Activated CD4-positive, alpha-beta memory T cell treated with anti-CD3 and anti-CD28 coated beads for 36 hours (primary cell): ENCODE results near the gene SNAI3. TPM values are rescaled to one million over a fixed set of nuclear protein-coding genes. Genes with fewer than 3 reads are reported as not detected.

ENCODE experiments used
- CTCF ChIA-PET: fragments of 350-600 bp; sonication (Branson Sonifier 250); formaldehyde crosslinking; loops from one replicate; lab custom pipeline; 2021; ENCODE audit warnings: antibody characterized with exemption, inconsistent platforms; lab: Charles Lee
- POLR2A ChIA-PET: fragments of 350-600 bp; sonication (Branson Sonifier 250); formaldehyde crosslinking; loops from one replicate; lab custom pipeline; 2021; ENCODE audit warnings: antibody characterized with exemption; lab: Charles Lee
- DNase-seq: peaks from one replicate; pipeline ENCODE4 v3.0.0-alpha.2; 2020
- H3K27ac Mint-ChIP-seq: one replicate; pipeline ENCODE4 v1.8.0; 2021; ENCODE audit warnings: mixed read lengths
- H3K27me3 Mint-ChIP-seq: one replicate; pipeline ENCODE4 v1.8.0; 2021; ENCODE audit warnings: mixed read lengths
- H3K36me3 Mint-ChIP-seq: one replicate; pipeline ENCODE4 v1.8.0; 2021; ENCODE audit warnings: mixed read lengths
- H3K4me1 Mint-ChIP-seq: one replicate; pipeline ENCODE4 v1.8.0; 2021; ENCODE audit warnings: low read depth, mixed read lengths
- H3K4me3 Mint-ChIP-seq: one replicate; pipeline ENCODE4 v1.8.0; 2021; ENCODE audit warnings: mild to moderate bottlenecking, mixed read lengths
- H3K9me3 Mint-ChIP-seq: one replicate; pipeline ENCODE4 v1.8.0; 2021; ENCODE audit warnings: mixed read lengths
- intact Hi-C: fragments of 100-400 bp; cut with micrococcal nuclease; formaldehyde crosslinking; loops from one replicate; pipeline ENCODE4 v1.15.1; 2023
- total RNA-seq, 2 experiments: library from RNA; stranded (reverse); gene quantifications; one replicate each; pipeline ENCODE4 v1.2.3, GENCODE V29; 2021

The SNAI3 gene
- total RNA-seq, 2 experiments from 2014 or later = 5.5 to 5.8 TPM

- ChIA-PET CTCF (no interaction called here), POLR2A (no interaction called here)
- peaks cover 3% of the 10 kb centered on the region for H3K9me3 Mint-ChIP-seq
- peaks cover 23% of the 10 kb centered on the region for H3K27me3 Mint-ChIP-seq
- H3K36me3 Mint-ChIP-seq = peaks cover 6% of the 10 kb centered on the region
- no peak overlapping the region for H3K27ac Mint-ChIP-seq
- no peak for DNase-seq
- H3K4me3 Mint-ChIP-seq = no peak overlapping the region
- H3K4me1 Mint-ChIP-seq = peaks cover 38% of the 10 kb centered on the region
- intact Hi-C loops = no loop called here
Observed at GRCh38 chr16:88640498-88641247, 45.6 kb downstream of the SNAI3 start.

- peaks cover 26% of the 10 kb centered on the region for H3K27me3 Mint-ChIP-seq
- no peak overlapping the region for H3K27ac Mint-ChIP-seq
- H3K9me3 Mint-ChIP-seq = peaks cover 3% of the 10 kb centered on the region
- peaks cover 41% of the 10 kb centered on the region for H3K4me1 Mint-ChIP-seq
- peaks cover 6% of the 10 kb centered on the region for H3K36me3 Mint-ChIP-seq
- DNase-seq = no peak
- intact Hi-C loops = no loop called here
- H3K4me3 Mint-ChIP-seq = no peak overlapping the region
- POLR2A ChIA-PET = no interaction called here
- CTCF ChIA-PET = interaction anchor here (1.1 kb wide), 1 partner anchor 40 kb away, joined by 6 read pairs; no protein-coding TSS in a partner anchor
Observed at GRCh38 chr16:88640039-88640495, 46.2 kb downstream of the SNAI3 start.

GRCh38 chr16:88639231-88640038 lies 46.9 kb downstream of the SNAI3 start:
- H3K27me3 Mint-ChIP-seq = peaks cover 26% of the 10 kb centered on the region
- POLR2A ChIA-PET = interaction anchor here (1.0 kb wide), 1 partner anchor 20 kb away, joined by 3 read pairs; no protein-coding TSS in a partner anchor
- CTCF ChIA-PET = interaction anchor here (1.1 to 1.3 kb wide), 2 partner anchors 20 to 41 kb away, joined by 3 to 6 read pairs; no protein-coding TSS in a partner anchor
- H3K9me3 Mint-ChIP-seq = peaks cover 3% of the 10 kb centered on the region
- H3K4me1 Mint-ChIP-seq = peaks cover 43% of the 10 kb centered on the region
- no peak overlapping the region for H3K27ac Mint-ChIP-seq
- DNase-seq = no peak
- intact Hi-C loops = loop anchor here (10.0 kb wide), 1 partner anchor 45 kb away; the partner anchor contains the start of gene SNAI3
- peaks cover 6% of the 10 kb centered on the region for H3K36me3 Mint-ChIP-seq
- no peak overlapping the region for H3K4me3 Mint-ChIP-seq

- peaks cover 3% of the 10 kb centered on the region for H3K9me3 Mint-ChIP-seq
- POLR2A ChIA-PET = interaction anchor here (1.0 to 1.9 kb wide), 2 partner anchors 19 to 68 kb away, joined by 3 to 8 read pairs; partner anchors contain the start of gene ZC3H18
- intact Hi-C loops = loop anchor here (10.0 kb wide), 1 partner anchor 46 kb away; the partner anchor contains the start of gene SNAI3
- CTCF ChIA-PET = interaction anchor here (1.2 to 1.3 kb wide), 2 partner anchors 19 to 219 kb away, joined by 3 to 4 read pairs; partner anchors contain the start of genes GALNS and TRAPPC2L
- H3K27me3 Mint-ChIP-seq = peaks cover 26% of the 10 kb centered on the region
- no peak within 1 kb of the TSS for H3K4me3 Mint-ChIP-seq
- H3K36me3 Mint-ChIP-seq = peaks cover 6% of the 10 kb centered on the region
- no peak within 1 kb of the TSS for H3K27ac Mint-ChIP-seq
- no peak for DNase-seq
- peaks cover 49% of the 10 kb centered on the region for H3K4me1 Mint-ChIP-seq
Observed at GRCh38 chr16:88638323-88639230, 47.7 kb downstream of the SNAI3 start, which contains the start of gene IL17C. Gene IL17C (plus strand): TSS chr16:88638572. CDS start chr16:88638642, 70 bp downstream.

GRCh38 chr16:88636488-88637265 lies 49.6 kb downstream of the SNAI3 start:
- no peak overlapping the region for H3K27ac Mint-ChIP-seq
- peaks cover 3% of the 10 kb centered on the region for H3K9me3 Mint-ChIP-seq

GRCh38 chr16:88635671-88636319 lies 50.5 kb downstream of the SNAI3 start:
- peak overlapping the region; percentile 33 for H3K27ac Mint-ChIP-seq
- no peak overlapping the region for H3K4me3 Mint-ChIP-seq
- POLR2A ChIA-PET = interaction anchor here (1.7 kb wide), 1 partner anchor 67 kb away, joined by 5 read pairs; no protein-coding TSS in a partner anchor
- peaks cover 56% of the 10 kb centered on the region for H3K4me1 Mint-ChIP-seq
- peaks cover 10% of the 10 kb centered on the region for H3K36me3 Mint-ChIP-seq
- CTCF ChIA-PET = no interaction called here
- intact Hi-C loops = loop anchor here (2.0 to 10.0 kb wide), 2 partner anchors 15 to 49 kb away; partner anchors contain the start of genes CYBA and SNAI3
- no peak for DNase-seq
- peaks cover 25% of the 10 kb centered on the region for H3K27me3 Mint-ChIP-seq
- peaks cover 3% of the 10 kb centered on the region for H3K9me3 Mint-ChIP-seq

More at GRCh38 chr16:88636488-88637265, 49.6 kb downstream of the SNAI3 start:
- peaks cover 5% of the 10 kb centered on the region for H3K36me3 Mint-ChIP-seq
- POLR2A ChIA-PET = interaction anchor here (1.1 to 1.9 kb wide), 6 partner anchors 13 to 66 kb away, joined by 3 to 8 read pairs (median 4); partner anchors contain the start of gene ZC3H18
- no peak for DNase-seq
- no peak overlapping the region for H3K4me3 Mint-ChIP-seq
- H3K4me1 Mint-ChIP-seq = peaks cover 59% of the 10 kb centered on the region
- CTCF ChIA-PET = interaction anchor here (1.0 to 1.2 kb wide), 4 partner anchors 16 to 221 kb away, joined by 3 to 4 read pairs (median 4); partner anchors contain the start of genes GALNS and TRAPPC2L
- peaks cover 26% of the 10 kb centered on the region for H3K27me3 Mint-ChIP-seq
- intact Hi-C loops = loop anchor here (2.0 to 10.0 kb wide), 2 partner anchors 14 to 48 kb away; partner anchors contain the start of genes CYBA and SNAI3

- POLR2A ChIA-PET = no interaction called here
- peaks cover 10% of the 10 kb centered on the region for H3K36me3 Mint-ChIP-seq
- DNase-seq = no peak
- H3K27me3 Mint-ChIP-seq = peaks cover 21% of the 10 kb centered on the region
- intact Hi-C loops = loop anchor here (5.0 to 10.0 kb wide), 2 partner anchors 43 to 50 kb away; partner anchors contain the start of gene SNAI3
- H3K4me1 Mint-ChIP-seq = peaks cover 52% of the 10 kb centered on the region
- no peak overlapping the region for H3K27ac Mint-ChIP-seq
- H3K4me3 Mint-ChIP-seq = peak overlapping the region; percentile 61
- CTCF ChIA-PET = no interaction called here
- peaks cover 3% of the 10 kb centered on the region for H3K9me3 Mint-ChIP-seq
Observed at GRCh38 chr16:88634994-88635670, 51.2 kb downstream of the SNAI3 start.

- DNase-seq = peak; percentile 72
- Mint-ChIP-seq H3K27me3 (peaks cover 19% of the 10 kb centered on the region), H3K36me3 (peaks cover 15% of the 10 kb centered on the region), H3K4me3 (peak overlapping the region; percentile 66), H3K27ac (no peak overlapping the region), H3K4me1 (peaks cover 48% of the 10 kb centered on the region), H3K9me3 (peaks cover 3% of the 10 kb centered on the region)
- intact Hi-C loops = loop anchor here (5.0 to 10.0 kb wide), 2 partner anchors 42 to 50 kb away; partner anchors contain the start of gene SNAI3
- POLR2A ChIA-PET = no interaction called here
- CTCF ChIA-PET = interaction anchor here (1.1 to 2.8 kb wide), 5 partner anchors 14 to 159 kb away, joined by 3 to 14 read pairs (median 4); no protein-coding TSS in a partner anchor
Observed at GRCh38 chr16:88634141-88634993, 51.9 kb downstream of the SNAI3 start.
